Measurements from ENCODE around the gene ROR2. TPM values are rescaled to one million over a fixed set of nuclear protein-coding genes. Genes with fewer than 3 reads are reported as not detected.

Gene ROR2
- total RNA-seq, 1 donor, result 3.0 TPM

- no peak for TF ChIP-seq CTCF (IDR thresholded peaks at IDR 0.05; ENCODE audit: insufficient read depth, low read depth, low read length)
- DNase-seq (ENCODE audit: low read depth), result no peak
Observed at GRCh38 chr9:91564081-91564670, 385.9 kb downstream of the ROR2 start.

GRCh38 chr9:91562416-91562815, 387.6 kb downstream of the ROR2 start:
- no peak overlapping the region for H3K4me3 ChIP-seq (ENCODE audit: low read depth, low read length)
- TF ChIP-seq CTCF (IDR thresholded peaks at IDR 0.05; ENCODE audit: insufficient read depth, low read depth, low read length), result no peak
- peak; percentile 15 for DNase-seq (ENCODE audit: low read depth)

More at GRCh38 chr9:91564081-91564670, 385.9 kb downstream of the ROR2 start:
- H3K4me3 ChIP-seq (ENCODE audit: low read depth, low read length), result no peak overlapping the region

DNA sequence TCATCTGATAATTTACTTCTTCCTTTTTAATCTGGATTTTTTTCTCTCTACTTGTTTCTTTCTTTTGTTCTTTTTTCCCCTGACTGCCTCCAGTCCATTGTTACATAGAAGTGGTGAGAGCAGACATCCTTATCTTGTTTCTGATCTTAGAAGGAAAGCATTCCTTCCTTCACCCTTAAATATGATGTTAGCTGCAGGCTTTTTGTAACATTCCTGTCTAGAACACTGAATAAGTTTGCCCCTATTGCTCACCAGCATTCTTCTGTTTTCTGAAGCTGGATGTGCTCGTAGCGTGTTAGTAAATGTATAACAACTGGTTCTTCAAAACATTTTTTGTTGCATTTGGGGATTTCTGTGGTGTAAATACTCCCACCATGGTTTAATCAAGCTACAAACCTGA, 389.7 kb downstream of the ROR2 start:
- no peak overlapping the region for H3K4me3 ChIP-seq (ENCODE audit: low read depth, low read length)
- DNase-seq (ENCODE audit: low read depth), result peak; percentile 38
- TF ChIP-seq CTCF (IDR thresholded peaks at IDR 0.05; ENCODE audit: insufficient read depth, low read depth, low read length), result no peak

- peak; percentile 20 for DNase-seq (ENCODE audit: low read depth)
- no peak overlapping the region for H3K4me3 ChIP-seq (ENCODE audit: low read depth, low read length)
Observed at GRCh38 chr9:91558879-91559278, 391.1 kb downstream of the ROR2 start.

DNA sequence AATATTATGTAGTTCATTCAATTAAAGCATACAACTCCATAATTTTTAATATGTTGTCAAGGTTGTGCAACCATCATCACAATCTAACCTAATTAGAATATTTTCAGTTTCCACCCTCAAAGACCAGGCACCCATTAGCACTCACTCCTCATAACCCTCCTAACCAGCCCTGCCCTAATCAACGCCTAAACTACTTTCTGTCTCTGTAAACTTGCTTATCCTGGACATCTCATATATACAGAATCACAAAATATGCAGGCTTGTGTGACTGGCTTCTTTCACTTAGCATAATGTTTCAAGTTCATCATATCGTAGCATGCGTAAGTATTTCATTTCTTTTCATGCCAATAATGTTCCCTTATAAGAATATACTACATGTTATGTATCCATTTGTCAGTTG, 391.6 kb downstream of the ROR2 start:
- no peak for DNase-seq (ENCODE audit: low read depth)
- TF ChIP-seq CTCF (IDR thresholded peaks at IDR 0.05; ENCODE audit: insufficient read depth, low read depth, low read length), result no peak
- no peak overlapping the region for H3K4me3 ChIP-seq (ENCODE audit: low read depth, low read length)

More at GRCh38 chr9:91558879-91559278, 391.1 kb downstream of the ROR2 start:
- no peak for TF ChIP-seq CTCF (IDR thresholded peaks at IDR 0.05; ENCODE audit: insufficient read depth, low read depth, low read length)

DNA sequence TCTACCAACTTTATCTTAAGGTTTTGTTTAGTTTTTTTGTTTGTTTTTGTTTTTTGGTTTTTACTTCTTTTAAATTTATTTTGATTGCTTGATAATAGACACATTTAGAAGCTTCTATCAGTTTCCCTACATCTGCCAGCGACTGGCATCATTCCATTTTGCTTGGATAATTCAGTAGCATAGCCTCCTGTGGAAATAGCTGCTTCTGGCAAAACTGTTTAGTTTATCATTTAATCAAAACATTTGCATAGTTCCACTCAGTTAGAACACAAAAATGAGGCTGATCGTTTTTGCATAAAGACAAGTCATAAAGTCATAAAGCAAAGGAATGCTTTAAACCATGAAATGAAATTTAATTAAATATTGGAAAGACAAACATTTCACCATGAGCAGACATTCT, 392.7 kb downstream of the ROR2 start:
- H3K4me3 ChIP-seq (ENCODE audit: low read depth, low read length), result no peak overlapping the region
- TF ChIP-seq CTCF (IDR thresholded peaks at IDR 0.05; ENCODE audit: insufficient read depth, low read depth, low read length), result no peak
- no peak for DNase-seq (ENCODE audit: low read depth)

- no peak for TF ChIP-seq CTCF (IDR thresholded peaks at IDR 0.05; ENCODE audit: insufficient read depth, low read depth, low read length)
- no peak for DNase-seq (ENCODE audit: low read depth)
Observed at GRCh38 chr9:91555132-91555531, 394.9 kb downstream of the ROR2 start.

More at GRCh38 chr9:91555132-91555531, 394.9 kb downstream of the ROR2 start:
- H3K4me3 ChIP-seq (ENCODE audit: low read depth, low read length), result no peak overlapping the region

Measured in fibroblast of villous mesenchyme (primary cell).